ENCODE results near the gene KSR2.

- no peak for TF ChIP-seq POLR2A (IDR thresholded peaks at IDR 0.05)
- no peak for TF ChIP-seq CTCF (IDR thresholded peaks at IDR 0.05)
These were observed 283.5 kb downstream of the KSR2 start for GRCh38 chr12:117685110-117685926.

All from testis (tissue), 2 donors.